PC-3 (cell line): ENCODE data around the gene PTGES3L. TPM values are rescaled to one million over a fixed set of nuclear protein-coding genes. Genes with fewer than 3 reads are reported as not detected.

Experiments
- ATAC-seq: fragments of 200-7000 bp; cut with Tn5 transposase; 2 replicates; pipeline ENCODE4 v1.9.1; 2020; ENCODE audit warnings: mild to moderate bottlenecking, moderate library complexity
- BruUV-seq: library from RNA; stranded (reverse); fragments of 400-500 nt; replicated peaks from 2 replicates; lab custom pipeline; 2021; lab: Mats Ljungman, UMichigan
- CTCF ChIA-PET: fragments of 300-600 bp; sonication (Branson Sonifier 250); formaldehyde crosslinking; loops from one replicate; lab custom pipeline; 2022; ENCODE audit warnings: antibody characterized with exemption; lab: Charles Lee
- POLR2A ChIA-PET: fragments of 300-600 bp; sonication (Branson Sonifier 250); formaldehyde crosslinking; loops from one replicate; lab custom pipeline; 2022; ENCODE audit warnings: antibody characterized with exemption; ENCODE audit not compliant: unreplicated experiment; lab: Charles Lee
- DNase-seq: peaks from one replicate; pipeline ENCODE4 v3.0.0-alpha.2; 2015
- H2AFZ ChIP-seq: fragments of 300-600 bp; sonication (generic); 2 replicates; pipeline ENCODE4 v1.6.0; 2016; ENCODE audit warnings: antibody characterized with exemption, low read length
- H3F3A ChIP-seq: fragments of 300-600 bp; sonication (generic); one replicate; pipeline ENCODE4 v1.6.0; 2017; ENCODE audit warnings: antibody characterized with exemption, low read length, control low read depth, mild to moderate bottlenecking; ENCODE audit not compliant: unreplicated experiment
- H3K27ac ChIP-seq: fragments of 300-600 bp; sonication (generic); 2 replicates; pipeline ENCODE4 v1.5.1; 2016; ENCODE audit warnings: mild to moderate bottlenecking, low read length
- H3K27me3 ChIP-seq: fragments of 300-600 bp; sonication (generic); 2 replicates; pipeline ENCODE4 v1.6.1; 2016; ENCODE audit warnings: low read length, mixed read lengths
- H3K36me3 ChIP-seq: fragments of 300-600 bp; sonication (generic); 2 replicates; pipeline ENCODE4 v1.6.1; 2016; ENCODE audit warnings: low read depth, mixed run types, low read length, mixed read lengths
- H3K4me1 ChIP-seq: fragments of 300-600 bp; sonication (generic); 2 replicates; pipeline ENCODE4 v1.5.1; 2016; ENCODE audit warnings: low read length; ENCODE audit not compliant: insufficient read depth
- H3K4me2 ChIP-seq: fragments of 300-600 bp; sonication (generic); 2 replicates; pipeline ENCODE4 v1.6.0; 2016; ENCODE audit warnings: low read length
- H3K4me3 ChIP-seq: fragments of 300-600 bp; sonication (generic); 2 replicates; pipeline ENCODE4 v1.5.1; 2016; ENCODE audit warnings: mild to moderate bottlenecking, low read length, mixed read lengths
- H3K79me2 ChIP-seq: fragments of 300-600 bp; sonication (generic); 2 replicates; pipeline ENCODE4 v1.6.1; 2017; ENCODE audit warnings: low read length, mixed read lengths
- H3K9ac ChIP-seq: fragments of 300-600 bp; sonication (generic); 2 replicates; pipeline ENCODE4 v1.6.0; 2016; ENCODE audit warnings: mild to moderate bottlenecking, low read length
- H3K9me2 ChIP-seq: fragments of 300-600 bp; sonication (generic); replicated peaks from 2 replicates; pipeline ENCODE4 v1.6.1; 2016; ENCODE audit warnings: mixed run types, low read length, mixed read lengths
- H3K9me3 ChIP-seq: fragments of 300-600 bp; sonication (generic); 2 replicates; pipeline ENCODE4 v1.6.1; 2016; ENCODE audit warnings: low read length, mixed read lengths
- H4K20me1 ChIP-seq: fragments of 300-600 bp; sonication (generic); 2 replicates; pipeline ENCODE4 v1.6.1; 2016; ENCODE audit warnings: low read length, mixed read lengths
- CTCF ChIP-seq: fragments of 300-600 bp; sonication (generic); conservative IDR thresholded peaks from 2 replicates; pipeline ENCODE4 v1.5.1; 2017; ENCODE audit warnings: antibody characterized with exemption, low read depth, mild to moderate bottlenecking, low read length
- EZH2 ChIP-seq: fragments of 300-600 bp; sonication (generic); IDR thresholded peaks from one replicate; pipeline ENCODE4 v1.6.1; 2017; ENCODE audit warnings: antibody characterized with exemption, mild to moderate bottlenecking, low read length; ENCODE audit not compliant: unreplicated experiment
- EZH2phosphoT487 ChIP-seq: fragments of 300-600 bp; sonication (generic); IDR thresholded peaks from 2 replicates; pipeline ENCODE4 v1.6.1; 2018; ENCODE audit warnings: mild to moderate bottlenecking, antibody characterized with exemption, low read length, borderline replicate concordance
- intact Hi-C: fragments of 100-400 bp; cut with micrococcal nuclease; formaldehyde crosslinking; loops from 2 replicates; pipeline ENCODE4 v1.9.0; 2023
- total RNA-seq: library from RNA; depleted of rRNA; stranded (reverse); fragments of >200 nt; gene quantifications from 2 replicates; pipeline ENCODE4 v1.2.3, GENCODE V29; 2014

The PTGES3L gene
- total RNA-seq, 1 experiment from 2014 or later, result 0.55 TPM

GRCh38 chr17:43019418-43019817 lies 39.5 kb upstream of the PTGES3L start:
- H3K36me3 ChIP-seq, result no peaks in the 10 kb centered on the region
- peaks cover 13% of the 10 kb centered on the region; the same call in 1 of the 2 replicates for H3K79me2 ChIP-seq
- intact Hi-C loops, result no loop called here
- H3K9me3 ChIP-seq, result no peaks in the 10 kb centered on the region
- H3K4me2 ChIP-seq, result no peak overlapping the region
- DNase-seq (no peak), ATAC-seq (no peak)
- no peak overlapping the region for H3K4me3 ChIP-seq
- H2AFZ ChIP-seq, result no peak overlapping the region
- ChIA-PET POLR2A (no interaction called here), CTCF (interaction anchor here (0.6 kb wide), 1 partner anchor 958 kb away, joined by 3 read pairs; no protein-coding TSS in a partner anchor)
- no peaks in the 10 kb centered on the region for H4K20me1 ChIP-seq
- H3F3A ChIP-seq, result no peaks in the 10 kb centered on the region
- no TSS peak for BruUV-seq
- no peak overlapping the region for H3K9ac ChIP-seq
- H3K9me2 ChIP-seq, result no peaks in the 10 kb centered on the region
- H3K27ac ChIP-seq, result no peak overlapping the region
- no peaks in the 10 kb centered on the region for H3K27me3 ChIP-seq
- TF ChIP-seq EZH2 (no peak), CTCF (no peak), EZH2phosphoT487 (no peak)
- H3K4me1 ChIP-seq, result peaks cover 5% of the 10 kb centered on the region

DNA sequence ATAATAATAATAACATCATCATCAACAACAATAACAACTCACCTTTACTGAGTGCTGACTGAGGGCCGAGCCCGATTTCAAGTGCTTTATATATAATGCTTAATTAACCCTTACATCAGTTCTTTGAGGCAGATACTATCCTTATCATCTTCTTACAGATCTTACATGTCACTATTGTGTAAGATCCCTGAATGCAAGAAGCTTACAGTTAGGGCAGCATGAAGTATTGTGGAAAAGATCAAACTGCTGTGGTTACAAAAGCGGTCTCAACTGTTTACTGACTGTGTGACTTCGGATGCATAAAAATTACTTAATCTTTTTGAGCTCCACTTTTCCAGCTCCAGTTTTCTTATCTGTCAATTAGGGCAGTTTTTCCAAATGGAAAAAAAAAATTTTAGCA lies 39.1 kb upstream of the PTGES3L start:
- intact Hi-C loops, result no loop called here
- Histone ChIP-seq H4K20me1 (no peaks in the 10 kb centered on the region), H2AFZ (no peak overlapping the region), H3K4me2 (no peak overlapping the region), H3K4me3 (no peak overlapping the region), H3K9me2 (no peaks in the 10 kb centered on the region), H3K27ac (no peak overlapping the region), H3K9me3 (no peaks in the 10 kb centered on the region), H3K36me3 (no peaks in the 10 kb centered on the region), H3K9ac (no peak overlapping the region), H3K4me1 (peaks cover 5% of the 10 kb centered on the region), H3K27me3 (no peaks in the 10 kb centered on the region), H3K79me2 (peaks cover 13% of the 10 kb centered on the region; the same call in 1 of the 2 replicates), H3F3A (no peaks in the 10 kb centered on the region)
- BruUV-seq, result no TSS peak
- TF ChIP-seq CTCF (no peak), EZH2 (no peak), EZH2phosphoT487 (no peak)
- CTCF ChIA-PET, result interaction anchor here (0.6 kb wide), 1 partner anchor 958 kb away, joined by 3 read pairs; no protein-coding TSS in a partner anchor
- POLR2A ChIA-PET, result no interaction called here
- DNase-seq, result no peak
- no peak for ATAC-seq

DNA sequence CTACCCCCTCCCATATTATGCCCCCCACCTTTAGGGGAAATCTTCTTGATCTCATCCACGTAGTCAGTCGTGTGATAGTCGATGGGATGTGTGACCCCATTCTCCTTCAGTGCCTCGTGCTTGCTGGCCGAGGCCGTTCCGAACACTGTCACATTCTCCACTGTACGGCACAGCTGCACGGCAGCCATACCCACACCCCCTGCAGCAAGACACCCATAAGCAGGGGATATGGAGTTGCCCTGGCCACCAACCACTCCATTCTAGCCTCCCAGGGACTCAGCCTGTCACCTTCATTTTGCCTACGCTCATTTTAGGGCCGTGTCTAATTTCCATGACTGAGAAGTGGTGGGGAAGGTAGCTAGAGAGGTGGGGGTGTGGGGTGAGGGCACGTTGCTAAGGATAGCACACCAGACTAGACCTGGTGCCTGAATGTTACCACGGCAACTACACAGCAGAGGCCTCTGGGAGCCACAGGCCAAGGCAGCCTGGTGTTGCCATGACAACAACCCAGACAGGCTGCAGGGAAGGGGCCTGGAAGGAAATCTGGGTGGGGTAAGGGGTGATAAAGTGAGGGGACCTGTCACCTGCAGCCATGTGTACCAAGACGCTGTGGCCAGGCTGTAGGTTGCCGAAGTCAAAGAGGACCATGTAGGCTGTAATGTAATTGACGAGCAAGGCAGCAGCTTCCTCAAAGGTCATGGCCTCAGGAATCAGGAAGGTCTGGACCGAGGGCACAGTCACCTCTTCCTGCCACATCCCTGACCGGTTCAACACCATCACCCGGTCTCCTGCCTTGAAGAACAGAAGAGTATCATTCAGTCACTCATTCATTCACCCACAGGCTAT lies 38.4 kb upstream of the PTGES3L start:
- H4K20me1 ChIP-seq, result no peaks in the 10 kb centered on the region
- H3K79me2 ChIP-seq, result peaks cover 13% of the 10 kb centered on the region; the same call in 1 of the 2 replicates
- no peaks in the 10 kb centered on the region for H3F3A ChIP-seq
- no peaks in the 10 kb centered on the region for H3K27me3 ChIP-seq
- no peak overlapping the region for H3K4me3 ChIP-seq
- peaks cover 5% of the 10 kb centered on the region for H3K4me1 ChIP-seq
- DNase-seq, result no peak
- H3K9me2 ChIP-seq, result no peaks in the 10 kb centered on the region
- H3K4me2 ChIP-seq, result no peak overlapping the region
- intact Hi-C loops, result no loop called here
- no TSS peak for BruUV-seq
- no peak overlapping the region for H2AFZ ChIP-seq
- H3K36me3 ChIP-seq, result no peaks in the 10 kb centered on the region
- no peaks in the 10 kb centered on the region for H3K9me3 ChIP-seq
- H3K27ac ChIP-seq, result no peak overlapping the region
- no peak overlapping the region for H3K9ac ChIP-seq
- POLR2A ChIA-PET, result interaction anchor here (0.6 kb wide), 1 partner anchor 12 kb away, joined by 10 read pairs; no protein-coding TSS in a partner anchor
- no peak for ATAC-seq
- TF ChIP-seq CTCF, result no peak
- TF ChIP-seq EZH2, result no peak
- no peak for TF ChIP-seq EZH2phosphoT487
- CTCF ChIA-PET, result no interaction called here
